ENCODE results near the gene SPECC1L.
A peak's percentile ranks its signal among the peaks of the same experiment; 100 is the strongest.

The SPECC1L gene

DNA sequence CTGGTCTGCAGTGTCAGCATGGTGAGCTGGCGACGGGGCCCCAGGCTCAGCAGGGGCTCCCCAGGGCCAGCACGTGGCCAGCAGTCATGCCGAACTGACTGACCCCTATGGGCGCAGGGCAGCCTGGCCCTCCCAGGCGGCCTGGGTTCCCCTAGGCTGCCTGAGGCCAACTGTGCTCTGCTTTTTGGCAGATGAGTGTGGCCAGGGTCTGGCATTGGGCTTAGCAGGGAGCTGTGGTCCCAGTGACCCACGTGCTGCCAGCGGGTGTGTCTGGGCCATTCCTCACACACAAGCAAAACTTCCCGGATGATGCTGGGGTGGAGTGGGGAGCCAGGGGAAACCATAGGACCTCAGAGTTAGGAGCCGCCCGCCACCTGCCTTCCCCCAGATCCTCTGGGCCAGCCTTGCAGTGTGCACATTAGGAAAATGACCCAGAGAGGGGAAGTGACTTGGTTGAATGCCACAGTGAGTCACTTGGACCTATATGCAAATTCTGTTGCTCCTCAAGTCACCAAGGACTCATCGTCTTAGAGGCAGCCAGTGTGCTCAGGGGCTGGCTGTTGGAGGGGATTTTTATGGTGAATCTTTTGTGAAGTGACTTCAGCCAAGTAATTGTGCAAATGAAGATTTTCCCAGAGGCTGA, 163.3 kb downstream of the SPECC1L start:
- peak; percentile 19 for DNase-seq (ENCODE audit: low read depth)
- Histone ChIP-seq H3K4me3 (ENCODE audit: low read length) (no peak overlapping the region), H3K36me3 (ENCODE audit: control insufficient read depth, insufficient read depth, low read length, severe bottlenecking) (no peaks in the 10 kb centered on the region), H3K27me3 (replicated peaks; ENCODE audit: control insufficient read depth, insufficient read depth, low read length) (no peaks in the 10 kb centered on the region), H3K9me3 (ENCODE audit: control insufficient read depth, low read length) (no peaks in the 10 kb centered on the region), H3K4me1 (ENCODE audit: control insufficient read depth, insufficient read depth, low read length) (peaks cover 36% of the 10 kb centered on the region), H3K9ac (ENCODE audit: low read length) (no peak overlapping the region)

DNA sequence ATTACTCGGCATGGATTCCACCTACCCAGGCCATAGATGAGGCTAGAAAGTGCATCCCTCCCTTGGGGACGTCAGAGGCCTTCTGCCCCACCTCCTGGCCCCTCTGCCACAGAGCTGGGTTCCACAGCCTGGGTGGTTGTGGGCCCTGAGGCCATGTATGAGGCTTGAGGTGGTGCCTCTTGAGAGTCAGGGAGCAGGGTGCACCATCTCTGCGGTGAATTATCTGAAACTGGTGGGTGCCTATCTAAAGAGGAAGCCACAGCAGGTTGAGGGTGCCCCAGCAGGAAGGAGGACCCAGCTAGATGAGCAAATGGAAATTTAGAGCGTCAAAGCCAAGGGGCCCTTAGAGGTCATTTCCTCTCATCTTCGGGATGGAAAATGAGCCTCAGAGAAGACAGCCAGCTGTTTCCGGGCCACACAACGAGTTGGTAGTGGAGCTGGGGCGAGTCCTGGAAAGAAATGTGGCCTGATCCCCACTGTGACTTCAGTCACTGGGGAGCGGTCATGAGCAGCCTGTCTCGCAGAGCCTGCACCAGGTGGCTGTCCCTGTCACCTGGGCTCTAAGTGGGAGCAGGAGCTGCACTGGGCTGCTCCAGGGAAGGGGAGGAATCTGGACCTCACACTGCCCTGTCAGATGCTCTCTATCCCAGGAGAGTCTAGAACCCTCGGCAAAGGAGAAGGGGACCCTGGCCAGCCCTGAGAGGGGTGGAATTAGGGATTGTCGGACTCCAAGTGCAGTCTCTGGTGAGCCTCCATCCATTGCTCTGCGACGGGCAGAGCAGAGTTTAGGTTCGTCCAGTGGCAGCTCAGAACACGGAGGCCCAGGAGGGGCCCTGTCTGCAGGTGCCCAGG, 164.1 kb downstream of the SPECC1L start:
- Histone ChIP-seq H3K9me3 (ENCODE audit: control insufficient read depth, low read length) (no peaks in the 10 kb centered on the region), H3K4me1 (ENCODE audit: control insufficient read depth, insufficient read depth, low read length) (peaks cover 36% of the 10 kb centered on the region)
- DNase-seq (ENCODE audit: low read depth): no peak

DNA sequence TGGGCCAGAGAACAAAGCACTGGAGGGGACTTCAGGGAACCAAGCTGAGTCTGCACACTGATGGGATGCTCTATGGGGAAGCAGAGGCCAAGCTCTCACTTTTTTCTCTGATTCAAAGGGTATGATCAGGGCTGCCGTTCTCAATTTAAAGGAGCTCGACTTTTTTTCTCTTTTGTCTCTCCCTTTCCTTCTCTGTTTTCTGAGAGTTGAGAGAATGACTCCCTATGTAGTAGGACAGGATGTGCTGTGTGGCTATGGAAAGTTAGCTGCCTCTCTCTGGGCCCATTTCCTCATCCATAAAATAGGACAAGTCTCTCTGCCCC, 164.7 kb downstream of the SPECC1L start:
- DNase-seq (ENCODE audit: low read depth): no peak
- Histone ChIP-seq H3K36me3 (ENCODE audit: control insufficient read depth, insufficient read depth, low read length, severe bottlenecking) (no peaks in the 10 kb centered on the region), H3K9ac (ENCODE audit: low read length) (no peak overlapping the region), H3K27me3 (replicated peaks; ENCODE audit: control insufficient read depth, insufficient read depth, low read length) (no peaks in the 10 kb centered on the region), H3K4me1 (ENCODE audit: control insufficient read depth, insufficient read depth, low read length) (peaks cover 36% of the 10 kb centered on the region), H3K4me3 (ENCODE audit: low read length) (no peak overlapping the region), H3K9me3 (ENCODE audit: control insufficient read depth, low read length) (no peaks in the 10 kb centered on the region)

More for the DNA sequence above, 164.1 kb downstream of the SPECC1L start:
- Histone ChIP-seq H3K9ac (ENCODE audit: low read length) (no peak overlapping the region), H3K4me3 (ENCODE audit: low read length) (no peak overlapping the region), H3K36me3 (ENCODE audit: control insufficient read depth, insufficient read depth, low read length, severe bottlenecking) (no peaks in the 10 kb centered on the region), H3K27me3 (replicated peaks; ENCODE audit: control insufficient read depth, insufficient read depth, low read length) (no peaks in the 10 kb centered on the region)

DNA sequence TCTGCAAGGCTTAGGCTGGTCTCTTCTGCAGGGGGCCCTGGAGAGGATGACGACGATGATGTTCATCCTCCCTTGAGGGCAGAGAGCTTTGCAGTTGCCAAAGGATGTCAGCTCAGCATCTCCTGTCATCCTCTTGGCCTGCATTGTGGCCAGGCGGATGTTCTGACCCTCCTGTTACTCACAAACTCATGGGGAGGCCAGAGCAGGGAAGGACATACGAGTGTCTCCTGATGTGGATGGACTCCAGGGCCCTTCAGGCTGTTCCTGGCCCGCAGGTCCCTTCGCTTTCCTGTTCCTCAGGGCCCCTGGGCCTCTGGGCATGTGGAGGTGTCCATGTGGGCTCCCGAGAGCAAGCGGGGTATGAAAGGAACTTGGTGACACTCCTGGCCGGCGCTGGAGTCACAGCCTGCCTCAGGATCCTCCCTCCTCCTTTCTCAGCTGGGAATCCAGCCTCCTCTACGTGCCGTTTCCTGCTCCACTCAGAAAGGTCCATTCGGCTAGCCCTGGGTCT, 165.3 kb downstream of the SPECC1L start:
- Histone ChIP-seq H3K27me3 (replicated peaks; ENCODE audit: control insufficient read depth, insufficient read depth, low read length) (no peaks in the 10 kb centered on the region), H3K4me3 (ENCODE audit: low read length) (no peak overlapping the region)
- DNase-seq (ENCODE audit: low read depth): no peak

DNA sequence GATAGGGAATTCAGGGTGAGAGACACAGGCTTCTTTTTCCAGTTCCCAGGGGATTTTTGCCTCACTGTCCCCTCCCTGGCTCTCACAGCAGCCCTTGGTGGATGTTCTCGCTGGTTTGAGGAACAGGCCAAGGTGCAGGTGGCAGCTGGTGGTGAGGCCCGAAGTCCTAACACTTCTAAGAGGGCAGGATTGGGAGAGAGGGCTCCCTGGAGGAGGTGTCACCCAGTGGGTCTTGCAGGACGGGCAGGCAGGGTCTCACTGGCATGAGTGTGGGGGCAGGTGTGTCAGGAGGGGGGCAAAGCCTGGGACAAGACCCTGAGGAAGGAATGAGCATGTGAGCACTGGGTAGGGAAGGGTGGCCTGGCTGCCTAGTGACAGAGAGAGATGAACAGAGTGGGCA, 165.9 kb downstream of the SPECC1L start:
- Histone ChIP-seq H3K4me1 (ENCODE audit: control insufficient read depth, insufficient read depth, low read length) (peaks cover 36% of the 10 kb centered on the region), H3K9me3 (ENCODE audit: control insufficient read depth, low read length) (no peaks in the 10 kb centered on the region), H3K9ac (ENCODE audit: low read length) (peak overlapping the region; percentile 21), H3K4me3 (ENCODE audit: low read length) (no peak overlapping the region), H3K27me3 (replicated peaks; ENCODE audit: control insufficient read depth, insufficient read depth, low read length) (no peaks in the 10 kb centered on the region), H3K36me3 (ENCODE audit: control insufficient read depth, insufficient read depth, low read length, severe bottlenecking) (no peaks in the 10 kb centered on the region)
- no peak for DNase-seq (ENCODE audit: low read depth)

More for the DNA sequence above, 165.3 kb downstream of the SPECC1L start:
- H3K9me3 ChIP-seq (ENCODE audit: control insufficient read depth, low read length): no peaks in the 10 kb centered on the region
- H3K4me1 ChIP-seq (ENCODE audit: control insufficient read depth, insufficient read depth, low read length): peaks cover 36% of the 10 kb centered on the region
- H3K9ac ChIP-seq (ENCODE audit: low read length): peak overlapping the region; percentile 21
- H3K36me3 ChIP-seq (ENCODE audit: control insufficient read depth, insufficient read depth, low read length, severe bottlenecking): no peaks in the 10 kb centered on the region

DNA sequence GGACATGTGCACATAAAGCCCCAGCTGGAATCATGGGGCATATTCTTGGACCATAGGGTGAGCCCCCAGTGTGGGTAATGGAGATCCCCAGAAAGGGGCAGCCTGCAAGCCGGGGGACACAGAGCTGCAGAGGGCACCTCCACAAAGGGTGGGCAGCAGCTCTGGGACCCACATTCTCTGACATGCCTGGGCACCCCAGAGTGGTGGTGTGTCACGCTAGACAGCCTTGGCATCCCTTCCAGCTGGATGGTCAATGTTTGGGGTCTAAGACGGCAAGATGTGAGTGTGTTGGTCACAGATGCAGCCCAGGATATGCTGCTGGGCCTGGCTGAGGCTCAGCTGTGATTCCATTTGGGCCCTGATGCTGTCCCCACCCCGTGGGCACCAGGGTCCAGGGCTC, 166.5 kb downstream of the SPECC1L start:
- no peak overlapping the region for H3K4me3 ChIP-seq (ENCODE audit: low read length)
- no peaks in the 10 kb centered on the region for H3K36me3 ChIP-seq (ENCODE audit: control insufficient read depth, insufficient read depth, low read length, severe bottlenecking)
- H3K27me3 ChIP-seq (replicated peaks; ENCODE audit: control insufficient read depth, insufficient read depth, low read length): no peaks in the 10 kb centered on the region
- peaks cover 36% of the 10 kb centered on the region for H3K4me1 ChIP-seq (ENCODE audit: control insufficient read depth, insufficient read depth, low read length)
- DNase-seq (ENCODE audit: low read depth): no peak
- H3K9ac ChIP-seq (ENCODE audit: low read length): no peak overlapping the region
- H3K9me3 ChIP-seq (ENCODE audit: control insufficient read depth, low read length): no peaks in the 10 kb centered on the region

DNA sequence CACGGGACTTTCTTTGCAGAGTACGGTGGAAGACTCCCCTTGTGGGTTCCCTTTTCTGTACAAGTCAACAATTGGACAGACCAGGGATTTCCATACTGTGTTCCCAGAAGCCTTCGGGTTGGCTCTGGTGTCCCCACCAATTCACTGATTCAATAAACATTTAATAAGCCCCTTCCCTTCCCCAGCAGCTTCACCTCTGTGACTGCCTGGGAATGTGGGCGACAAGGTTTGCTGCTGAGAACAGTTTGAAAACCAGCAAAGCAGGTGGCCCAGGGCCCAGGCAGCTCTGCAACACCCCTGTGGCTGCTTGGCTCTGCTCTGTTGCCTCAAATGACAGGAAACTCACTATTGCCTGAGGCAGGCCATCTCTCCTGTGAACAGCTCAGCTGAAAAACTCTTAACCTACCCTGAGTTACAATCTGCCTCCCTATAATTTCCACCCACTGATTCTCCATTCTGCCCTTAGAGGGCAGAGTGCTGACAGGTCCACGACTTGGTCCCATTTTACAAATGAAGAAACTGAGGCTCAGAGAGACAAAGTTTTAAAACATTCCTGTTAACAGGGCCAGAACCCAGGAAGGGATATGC, 167.2 kb downstream of the SPECC1L start:
- H3K4me3 ChIP-seq (ENCODE audit: low read length): no peak overlapping the region
- H3K9me3 ChIP-seq (ENCODE audit: control insufficient read depth, low read length): no peaks in the 10 kb centered on the region
- no peaks in the 10 kb centered on the region for H3K36me3 ChIP-seq (ENCODE audit: control insufficient read depth, insufficient read depth, low read length, severe bottlenecking)
- peak; percentile 16 for DNase-seq (ENCODE audit: low read depth)
- peaks cover 30% of the 10 kb centered on the region for H3K4me1 ChIP-seq (ENCODE audit: control insufficient read depth, insufficient read depth, low read length)
- no peaks in the 10 kb centered on the region for H3K27me3 ChIP-seq (replicated peaks; ENCODE audit: control insufficient read depth, insufficient read depth, low read length)
- H3K9ac ChIP-seq (ENCODE audit: low read length): no peak overlapping the region

DNA sequence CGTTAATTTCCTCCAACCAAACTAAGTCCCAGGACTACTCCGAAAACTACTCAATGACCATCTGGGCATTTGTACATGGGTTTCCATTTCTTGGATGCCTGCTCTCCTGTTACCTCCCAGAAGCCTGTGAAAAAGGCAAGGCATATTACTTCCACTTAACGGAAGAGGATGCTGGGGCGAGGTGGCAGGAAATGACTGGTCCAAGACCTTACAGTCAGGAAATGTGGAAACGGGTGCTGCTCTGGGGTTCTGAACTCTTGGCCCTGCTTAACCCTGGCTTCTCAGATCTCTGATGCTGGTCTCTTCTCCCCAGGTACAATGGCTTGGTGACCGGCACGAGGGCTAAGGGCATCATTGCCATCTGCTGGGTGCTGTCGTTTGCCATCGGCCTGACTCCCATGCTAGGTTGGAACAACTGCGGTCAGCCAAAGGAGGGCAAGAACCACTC, 169.7 kb downstream of the SPECC1L start:
- Histone ChIP-seq H3K9ac (ENCODE audit: low read length) (no peak overlapping the region), H3K36me3 (ENCODE audit: control insufficient read depth, insufficient read depth, low read length, severe bottlenecking) (no peaks in the 10 kb centered on the region), H3K9me3 (ENCODE audit: control insufficient read depth, low read length) (no peaks in the 10 kb centered on the region), H3K27me3 (replicated peaks; ENCODE audit: control insufficient read depth, insufficient read depth, low read length) (no peaks in the 10 kb centered on the region), H3K4me1 (ENCODE audit: control insufficient read depth, insufficient read depth, low read length) (peaks cover 8% of the 10 kb centered on the region), H3K4me3 (ENCODE audit: low read length) (no peak overlapping the region)
- DNase-seq (ENCODE audit: low read depth): no peak

DNA sequence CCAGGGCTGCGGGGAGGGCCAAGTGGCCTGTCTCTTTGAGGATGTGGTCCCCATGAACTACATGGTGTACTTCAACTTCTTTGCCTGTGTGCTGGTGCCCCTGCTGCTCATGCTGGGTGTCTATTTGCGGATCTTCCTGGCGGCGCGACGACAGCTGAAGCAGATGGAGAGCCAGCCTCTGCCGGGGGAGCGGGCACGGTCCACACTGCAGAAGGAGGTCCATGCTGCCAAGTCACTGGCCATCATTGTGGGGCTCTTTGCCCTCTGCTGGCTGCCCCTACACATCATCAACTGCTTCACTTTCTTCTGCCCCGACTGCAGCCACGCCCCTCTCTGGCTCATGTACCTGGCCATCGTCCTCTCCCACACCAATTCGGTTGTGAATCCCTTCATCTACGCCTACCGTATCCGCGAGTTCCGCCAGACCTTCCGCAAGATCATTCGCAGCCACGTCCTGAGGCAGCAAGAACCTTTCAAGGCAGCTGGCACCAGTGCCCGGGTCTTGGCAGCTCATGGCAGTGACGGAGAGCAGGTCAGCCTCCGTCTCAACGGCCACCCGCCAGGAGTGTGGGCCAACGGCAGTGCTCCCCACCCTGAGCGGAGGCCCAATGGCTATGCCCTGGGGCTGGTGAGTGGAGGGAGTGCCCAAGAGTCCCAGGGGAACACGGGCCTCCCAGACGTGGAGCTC, 170.2 kb downstream of the SPECC1L start:
- Histone ChIP-seq H3K36me3 (ENCODE audit: control insufficient read depth, insufficient read depth, low read length, severe bottlenecking) (no peaks in the 10 kb centered on the region), H3K9ac (ENCODE audit: low read length) (no peak overlapping the region), H3K9me3 (ENCODE audit: control insufficient read depth, low read length) (no peaks in the 10 kb centered on the region), H3K4me1 (ENCODE audit: control insufficient read depth, insufficient read depth, low read length) (peaks cover 2% of the 10 kb centered on the region), H3K27me3 (replicated peaks; ENCODE audit: control insufficient read depth, insufficient read depth, low read length) (no peaks in the 10 kb centered on the region), H3K4me3 (ENCODE audit: low read length) (no peak overlapping the region)
- no peak for DNase-seq (ENCODE audit: low read depth)

DNA sequence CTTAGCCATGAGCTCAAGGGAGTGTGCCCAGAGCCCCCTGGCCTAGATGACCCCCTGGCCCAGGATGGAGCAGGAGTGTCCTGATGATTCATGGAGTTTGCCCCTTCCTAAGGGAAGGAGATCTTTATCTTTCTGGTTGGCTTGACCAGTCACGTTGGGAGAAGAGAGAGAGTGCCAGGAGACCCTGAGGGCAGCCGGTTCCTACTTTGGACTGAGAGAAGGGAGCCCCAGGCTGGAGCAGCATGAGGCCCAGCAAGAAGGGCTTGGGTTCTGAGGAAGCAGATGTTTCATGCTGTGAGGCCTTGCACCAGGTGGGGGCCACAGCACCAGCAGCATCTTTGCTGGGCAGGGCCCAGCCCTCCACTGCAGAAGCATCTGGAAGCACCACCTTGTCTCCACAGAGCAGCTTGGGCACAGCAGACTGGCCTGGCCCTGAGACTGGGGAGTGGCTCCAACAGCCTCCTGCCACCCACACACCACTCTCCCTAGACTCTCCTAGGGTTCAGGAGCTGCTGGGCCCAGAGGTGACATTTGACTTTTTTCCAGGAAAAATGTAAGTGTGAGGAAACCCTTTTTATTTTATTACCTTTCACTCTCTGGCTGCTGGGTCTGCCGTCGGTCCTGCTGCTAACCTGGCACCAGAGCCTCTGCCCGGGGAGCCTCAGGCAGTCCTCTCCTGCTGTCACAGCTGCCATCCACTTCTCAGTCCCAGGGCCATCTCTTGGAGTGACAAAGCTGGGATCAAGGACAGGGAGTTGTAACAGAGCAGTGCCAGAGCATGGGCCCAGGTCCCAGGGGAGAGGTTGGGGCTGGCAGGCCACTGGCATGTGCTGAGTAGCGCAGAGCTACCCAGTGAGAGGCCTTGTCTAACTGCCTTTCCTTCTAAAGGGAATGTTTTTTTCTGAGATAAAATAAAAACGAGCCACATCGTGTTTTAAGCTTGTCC, 171.0 kb downstream of the SPECC1L start:
- no peaks in the 10 kb centered on the region for H3K36me3 ChIP-seq (ENCODE audit: control insufficient read depth, insufficient read depth, low read length, severe bottlenecking)
- no peak overlapping the region for H3K4me3 ChIP-seq (ENCODE audit: low read length)
- no peaks in the 10 kb centered on the region for H3K27me3 ChIP-seq (replicated peaks; ENCODE audit: control insufficient read depth, insufficient read depth, low read length)
- no peaks in the 10 kb centered on the region for H3K9me3 ChIP-seq (ENCODE audit: control insufficient read depth, low read length)
- DNase-seq (ENCODE audit: low read depth): no peak
- H3K4me1 ChIP-seq (ENCODE audit: control insufficient read depth, insufficient read depth, low read length): no peaks in the 10 kb centered on the region
- no peak overlapping the region for H3K9ac ChIP-seq (ENCODE audit: low read length)
